HepG2 (cell line): ENCODE results near the gene OR2A2. TPM values are rescaled to one million over a fixed set of nuclear protein-coding genes. Genes with fewer than 3 reads are reported as not detected.

Experiments
- ATAC-seq: fragments of 200-7000 bp; cut with Tn5 transposase; 3 replicates; pipeline ENCODE4 v1.9.1; 2020; ENCODE audit warnings: mild to moderate bottlenecking, moderate library complexity
- BruUV-seq: library from RNA; stranded (reverse); fragments of 400-500 nt; replicated peaks from 2 replicates; lab custom pipeline; 2021; lab: Mats Ljungman, UMichigan
- CTCF ChIA-PET: fragments of 300-600 bp; formaldehyde crosslinking; extraction: SDS; loops from one replicate; lab custom pipeline; 2021; ENCODE audit warnings: low total read pairs, inconsistent platforms, low intra/inter-chr PET ratio; lab: Yijun Ruan, JAX
- POLR2A ChIA-PET: fragments of 350-600 bp; sonication (Branson Sonifier 250); formaldehyde crosslinking; loops from one replicate; lab custom pipeline; 2020; ENCODE audit warnings: antibody characterized with exemption, inconsistent platforms; lab: Yijun Ruan, JAX
- DNase-seq: peaks from one replicate; pipeline ENCODE4 v3.0.0-alpha.2; 2015; ENCODE audit warnings: low spot score
- FAIRE-seq: peaks from 3 replicates; lab custom pipeline; 2011; peaks lifted over from hg19 to GRCh38; lab: Jason Lieb, UNC
- H2AFZ ChIP-seq: one replicate; pipeline ENCODE4 v1.6.1; 2011; ENCODE audit warnings: low read length, inconsistent platforms
- H3K27ac ChIP-seq: fragments of 300-600 bp; 3 replicates; pipeline ENCODE4 v1.8.0; 2011; ENCODE audit warnings: mixed run types, mild to moderate bottlenecking, mixed read lengths, low read length, inconsistent platforms; ENCODE audit not compliant: insufficient read depth; ENCODE audit errors: extremely low read length
- H3K27me3 ChIP-seq, 2 experiments: fragments of 200-600 bp in 1 of 2; 2 replicates in 1 of 2; 3 replicates in 1 of 2; pipeline versions ENCODE4 v1.6.0 to v1.8.0; 2011; ENCODE audit warnings: low read length in 2 of 2, mild to moderate bottlenecking in 2 of 2, moderate library complexity in 2 of 2, inconsistent platforms in 1 of 2; ENCODE audit not compliant: insufficient read depth in 2 of 2, control insufficient read depth in 1 of 2
- H3K36me3 ChIP-seq, 2 experiments: fragments of 200-600 bp in 1 of 2; replicated peaks in 1 of 2; 2 replicates in 1 of 2; 3 replicates in 1 of 2; pipeline versions ENCODE4 v1.5.1 to v1.8.0; 2011; ENCODE audit warnings: low read length in 2 of 2, inconsistent platforms in 1 of 2; ENCODE audit not compliant: insufficient read depth in 2 of 2, control insufficient read depth in 1 of 2
- H3K4me1 ChIP-seq: 2 replicates; pipeline ENCODE4 v1.5.1; 2012; ENCODE audit warnings: low read length, inconsistent platforms; ENCODE audit not compliant: insufficient read depth
- H3K4me2 ChIP-seq: 2 replicates; pipeline ENCODE4 v1.6.0; 2011; ENCODE audit warnings: low read depth, low read length, inconsistent platforms
- H3K4me3 ChIP-seq, 3 experiments: fragments of 200-600 bp in 1 of 3; sonication (generic), shearing (Covaris generic) in 1 of 3; replicated peaks in 1 of 3; 2 replicates each; pipeline ENCODE4 v1.5.1; 2011 to 2016; ENCODE audit warnings: low read length in 3 of 3, inconsistent platforms in 2 of 3, low read depth in 2 of 3, mild to moderate bottlenecking in 2 of 3, control low read depth in 1 of 3, mixed read lengths in 1 of 3; ENCODE audit not compliant: insufficient read depth in 1 of 3
- H3K79me2 ChIP-seq: one replicate; pipeline ENCODE4 v1.6.1; 2011; ENCODE audit warnings: low read length, inconsistent platforms; ENCODE audit not compliant: insufficient read depth
- H3K9ac ChIP-seq: 2 replicates; pipeline ENCODE4 v1.6.0; 2011; ENCODE audit warnings: mild to moderate bottlenecking, low read depth, low read length, inconsistent platforms; ENCODE audit not compliant: insufficient read depth
- H3K9me3 ChIP-seq: 2 replicates; pipeline ENCODE4 v1.5.1; 2012; ENCODE audit warnings: mild to moderate bottlenecking, low read length
- H4K20me1 ChIP-seq: 2 replicates; pipeline ENCODE4 v1.6.0; 2011; ENCODE audit warnings: inconsistent platforms, mild to moderate bottlenecking, low read length, moderate library complexity; ENCODE audit not compliant: insufficient read depth
- AHR ChIP-seq: IDR thresholded peaks from 2 replicates; pipeline ENCODE4 v1.6.1; 2018; ENCODE audit warnings: missing genetic modification reagents, missing compliant biosample characterization
- GLI4 ChIP-seq: sonication (generic); formaldehyde crosslinking; IDR thresholded peaks from 2 replicates; pipeline ENCODE4 v1.5.1; 2020; ENCODE audit warnings: missing genetic modification reagents, mild to moderate bottlenecking, moderate library complexity, borderline replicate concordance
- HNF4G ChIP-seq, 2 experiments: sonication (generic) in 1 of 2; formaldehyde crosslinking in 1 of 2; IDR thresholded peaks; 2 replicates each; pipeline versions ENCODE4 v1.4.0 to v1.6.1; 2011 to 2020; ENCODE audit warnings: borderline replicate concordance in 2 of 2, low read depth in 2 of 2, mild to moderate bottlenecking in 2 of 2, low read length in 1 of 2, missing genetic modification reagents in 1 of 2, moderate library complexity in 1 of 2
- HOXA3 ChIP-seq: sonication (generic); formaldehyde crosslinking; IDR thresholded peaks from 2 replicates; pipeline ENCODE4 v1.5.0; 2020; ENCODE audit warnings: missing genetic modification reagents
- NFYC ChIP-seq: IDR thresholded peaks from 2 replicates; pipeline ENCODE4 v1.6.1; 2016; ENCODE audit warnings: missing genetic modification reagents, missing compliant biosample characterization
- RARA ChIP-seq: IDR thresholded peaks from 2 replicates; pipeline ENCODE4 v1.6.1; 2016; ENCODE audit warnings: missing genetic modification reagents, missing compliant biosample characterization
- SMAD3 ChIP-seq: sonication (generic); formaldehyde crosslinking; IDR thresholded peaks from 2 replicates; pipeline ENCODE4 v1.4.0; 2020; ENCODE audit warnings: missing genetic modification reagents
- TEAD3 ChIP-seq: optimal IDR thresholded peaks from 2 replicates; pipeline ENCODE3; 2016; ENCODE audit warnings: borderline replicate concordance
- THAP11 ChIP-seq: IDR thresholded peaks from 2 replicates; pipeline ENCODE4 v1.6.1; 2016; ENCODE audit warnings: missing biosample characterization, missing genetic modification reagents
- TSC22D2 ChIP-seq: sonication (generic); formaldehyde crosslinking; IDR thresholded peaks from 2 replicates; pipeline ENCODE4 v1.5.1; 2020; ENCODE audit warnings: missing genetic modification reagents, mild to moderate bottlenecking, borderline replicate concordance
- U2AF1 ChIP-seq: fragments of 200-400 bp; formaldehyde crosslinking; optimal IDR thresholded peaks from 2 replicates; pipeline ENCODE3; 2017; ENCODE audit warnings: mild to moderate bottlenecking, low read depth, low read length
- ZFP1 ChIP-seq: IDR thresholded peaks from 2 replicates; pipeline ENCODE4 v1.6.1; 2016
- ZNF124 ChIP-seq: sonication (generic); formaldehyde crosslinking; IDR thresholded peaks from 2 replicates; pipeline ENCODE4 v1.4.0; 2020; ENCODE audit warnings: missing genetic modification reagents
- ZNF589 ChIP-seq: sonication (generic); formaldehyde crosslinking; conservative IDR thresholded peaks from 2 replicates; pipeline ENCODE4 v1.8.0; 2022; ENCODE audit warnings: mild to moderate bottlenecking, moderate library complexity, missing genetic modification reagents
- ZNF720 ChIP-seq: sonication (generic); formaldehyde crosslinking; IDR thresholded peaks from 2 replicates; pipeline ENCODE4 v1.4.0; 2020; ENCODE audit warnings: missing genetic modification reagents
- ZNF737 ChIP-seq: sonication (generic); formaldehyde crosslinking; IDR thresholded peaks from 2 replicates; pipeline ENCODE4 v1.5.0; 2020; ENCODE audit warnings: missing genetic modification reagents, mild to moderate bottlenecking, borderline replicate concordance
- WGBS: methylation state at CpG from one replicate; pipeline ENCODE4 v1.1.6; 2017; ENCODE audit warnings: low lambda C conversion rate; 5-methylcytosine and 5-hydroxymethylcytosine counted together
- in situ Hi-C: cut with HindIII; loops from 2 replicates; pipeline ENCODE4 v1.10.0; 2017; ENCODE audit warnings: low pct_unique_long_range_greater_than_20kb; ENCODE audit not compliant: extremely low pct_ligation_motif_present
- intact Hi-C: fragments of 100-400 bp; cut with micrococcal nuclease; formaldehyde crosslinking; loops from one replicate; pipeline ENCODE4 v1.10.0; 2022; ENCODE audit not compliant: unreplicated experiment
- polyA plus RNA-seq, 8 experiments: library from polyadenylated mRNA; depleted of rRNA in 3 of 8; stranded (reverse) in 7 of 8; unstranded in 1 of 8; fragments of >200 nt; fragmentation: Illumina TruSeq in 4 of 8; extraction: Trizol in 4 of 8; gene quantifications; 2 replicates each; pipeline versions ENCODE4 v1.2.1 to v1.2.3, GENCODE V29; 2011 to 2016; ENCODE audit warnings: low read depth in 4 of 8, missing spikeins in 1 of 8, mixed read lengths in 1 of 8; ENCODE audit not compliant: insufficient read depth in 1 of 8
- total RNA-seq, 5 experiments: library from RNA; depleted of rRNA; stranded (reverse); fragments of >200 nt; fragmentation: Illumina TruSeq; extraction: Trizol; gene quantifications; 2 replicates each; pipeline ENCODE4 v1.2.3, GENCODE V29; 2016; ENCODE audit warnings: low read depth in 1 of 5
- TF ChIP-seq, protein P1 (sequence below): sonication (generic); IDR thresholded peaks from 2 replicates; pipeline ENCODE4 v1.6.1; 2016; ENCODE audit warnings: low read depth, borderline replicate concordance

OR2A2 gene
- total and polyA plus RNA-seq, 2 of the 13 experiments (the other 11 are each of a cell fraction or from before 2014, with no cell fraction given), result not detected

DNA sequence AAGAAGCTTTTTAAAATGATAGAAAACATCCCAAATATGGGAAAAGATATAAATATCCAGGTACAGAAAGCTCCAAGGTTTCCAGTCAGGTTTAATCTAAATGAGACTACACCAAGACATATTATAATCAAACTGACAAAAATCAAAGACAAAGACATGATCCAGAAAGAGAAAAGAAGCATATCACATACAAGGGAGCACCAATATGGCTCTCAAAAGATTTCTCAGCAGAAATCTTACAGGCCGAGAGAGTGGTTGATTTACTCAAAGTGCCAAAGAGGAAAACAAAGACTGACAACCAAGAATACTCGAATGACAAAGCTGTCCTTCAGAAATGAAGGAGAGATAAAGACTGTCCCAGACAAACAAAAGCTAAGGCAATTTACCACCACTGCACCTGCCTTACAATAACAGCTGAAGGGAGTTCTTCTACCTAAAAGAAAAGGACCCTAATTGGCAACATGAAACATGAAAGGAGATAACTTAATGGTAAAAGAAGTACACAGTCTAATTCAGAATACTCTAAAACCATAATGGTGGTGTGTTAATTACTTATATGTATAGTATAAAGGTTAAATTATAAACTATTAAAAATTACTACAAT, 38.9 kb downstream of the OR2A2 start:
- intact Hi-C loops, result no loop called here
- no peaks in the 10 kb centered on the region for H4K20me1 ChIP-seq
- ATAC-seq (no peak), DNase-seq (no peak), FAIRE-seq (no peak)
- 0% methylated on average over 2 of the region's 2 CpGs for WGBS
- H2AFZ ChIP-seq, result no peak overlapping the region
- CTCF ChIA-PET, result no interaction called here
- POLR2A ChIA-PET, result no interaction called here
- H3K27ac ChIP-seq, result no peak overlapping the region
- no peak overlapping the region for H3K9ac ChIP-seq
- no peaks in the 10 kb centered on the region for H3K79me2 ChIP-seq
- BruUV-seq, result no TSS peak
- H3K9me3 ChIP-seq, result peaks cover 21% of the 10 kb centered on the region
- H3K27me3 ChIP-seq, result no peaks in the 10 kb centered on the region
- no peak overlapping the region for H3K4me2 ChIP-seq
- H3K4me3 ChIP-seq, result no peak overlapping the region
- no peak for TF ChIP-seq NFYC (CRISPR knock-in tag)
- TF ChIP-seq ZNF589 (CRISPR knock-in tag), result no peak
- no peak for TF ChIP-seq ZNF720 (CRISPR knock-in tag)
- no peak for TF ChIP-seq U2AF1
- TF ChIP-seq TEAD3 (CRISPR knock-in tag), result no peak
- TF ChIP-seq RARA (CRISPR knock-in tag), result no peak
- TF ChIP-seq ZNF737, result no peak
- no peak for TF ChIP-seq HOXA3
- TF ChIP-seq TSC22D2 (CRISPR knock-in tag), result no peak
- TF ChIP-seq, protein P1, sequence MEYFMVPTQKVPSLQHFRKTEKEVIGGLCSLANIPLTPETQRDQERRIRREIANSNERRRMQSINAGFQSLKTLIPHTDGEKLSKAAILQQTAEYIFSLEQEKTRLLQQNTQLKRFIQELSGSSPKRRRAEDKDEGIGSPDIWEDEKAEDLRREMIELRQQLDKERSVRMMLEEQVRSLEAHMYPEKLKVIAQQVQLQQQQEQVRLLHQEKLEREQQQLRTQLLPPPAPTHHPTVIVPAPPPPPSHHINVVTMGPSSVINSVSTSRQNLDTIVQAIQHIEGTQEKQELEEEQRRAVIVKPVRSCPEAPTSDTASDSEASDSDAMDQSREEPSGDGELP, result no peak
- TF ChIP-seq ZNF124 (CRISPR knock-in tag), result no peak
- TF ChIP-seq HNF4G (IDR thresholded peaks at IDR 0.05; ENCODE audit: borderline replicate concordance, low read depth, low read length), result no peak
- TF ChIP-seq HNF4G (CRISPR knock-in tag; IDR thresholded peaks at IDR 0.05; ENCODE audit: borderline replicate concordance, low read depth), result no peak
- no peak for TF ChIP-seq GLI4
- no peak for TF ChIP-seq ZFP1 (CRISPR knock-in tag)
- no peak for TF ChIP-seq SMAD3 (CRISPR knock-in tag)
- no peak for TF ChIP-seq THAP11 (CRISPR knock-in tag)
- TF ChIP-seq AHR (CRISPR knock-in tag), result no peak
- in situ Hi-C loops, result no loop called here
- no peaks in the 10 kb centered on the region for H3K4me1 ChIP-seq
- no peaks in the 10 kb centered on the region for H3K36me3 ChIP-seq
